ENCODE measurements around the gene NEK6.

Gene NEK6

GRCh38 chr9:124342776-124343485 lies 85.2 kb downstream of the NEK6 start:
- DNase-seq (ENCODE audit: low read depth) = peak; percentile 93

GRCh38 chr9:124343533-124344290 lies 86.0 kb downstream of the NEK6 start:
- no peak for DNase-seq (ENCODE audit: low read depth)

- no peak for DNase-seq (ENCODE audit: low read depth)
Measured at GRCh38 chr9:124344291-124345050, 86.7 kb downstream of the NEK6 start.

GRCh38 chr9:124345063-124345462 lies 87.3 kb downstream of the NEK6 start:
- no peak for DNase-seq (ENCODE audit: low read depth)

GRCh38 chr9:124345751-124346281 lies 88.1 kb downstream of the NEK6 start:
- DNase-seq (ENCODE audit: low read depth) = no peak

GRCh38 chr9:124346347-124347163 lies 88.8 kb downstream of the NEK6 start:
- no peak for DNase-seq (ENCODE audit: low read depth)

- DNase-seq (ENCODE audit: low read depth) = no peak
Measured at GRCh38 chr9:124347206-124347967, 89.6 kb downstream of the NEK6 start.

GRCh38 chr9:124347968-124348358 lies 90.2 kb downstream of the NEK6 start:
- no peak for DNase-seq (ENCODE audit: low read depth)

GRCh38 chr9:124348363-124348762 lies 90.6 kb downstream of the NEK6 start:
- DNase-seq (ENCODE audit: low read depth) = no peak

GRCh38 chr9:124348831-124349230 lies 91.1 kb downstream of the NEK6 start:
- no peak for DNase-seq (ENCODE audit: low read depth)

- DNase-seq (ENCODE audit: low read depth) = peak; percentile 31
Measured at GRCh38 chr9:124349267-124349666, 91.5 kb downstream of the NEK6 start.

GRCh38 chr9:124349675-124350493 lies 92.1 kb downstream of the NEK6 start:
- DNase-seq (ENCODE audit: low read depth) = no peak

- DNase-seq (ENCODE audit: low read depth) = no peak
Measured at GRCh38 chr9:124350494-124351263, 92.9 kb downstream of the NEK6 start.

GRCh38 chr9:124351672-124352468 lies 94.1 kb downstream of the NEK6 start:
- no peak for DNase-seq (ENCODE audit: low read depth)

GRCh38 chr9:124352616-124353015 lies 94.9 kb downstream of the NEK6 start:
- no peak for DNase-seq (ENCODE audit: low read depth)

- DNase-seq (ENCODE audit: low read depth) = no peak
Measured at GRCh38 chr9:124353166-124353768, 95.5 kb downstream of the NEK6 start.

- DNase-seq (ENCODE audit: low read depth) = no peak
Measured at GRCh38 chr9:124353811-124354274, 96.1 kb downstream of the NEK6 start.

All from ELR (cell line).